ENCODE data around the gene APOA5.

DNA sequence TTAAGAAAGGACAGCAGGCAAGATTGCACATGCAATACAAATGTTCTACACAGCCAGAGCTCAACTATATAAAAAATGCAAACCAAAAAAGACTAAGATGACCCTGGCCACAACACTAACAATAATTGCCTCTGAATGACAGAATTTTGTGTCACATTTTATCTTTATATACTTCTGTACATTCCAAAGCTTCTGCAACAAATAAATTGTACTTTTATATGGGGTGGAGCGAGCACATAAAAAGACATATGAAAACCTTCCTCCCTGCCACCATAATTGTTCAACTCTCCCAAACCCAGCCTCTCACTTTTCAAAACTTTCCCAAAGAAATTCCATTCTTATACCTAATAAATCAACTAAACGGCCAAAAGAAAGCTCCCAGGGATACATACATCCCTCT, 29.5 kb downstream of the APOA5 start:
- TF ChIP-seq CTCF (IDR thresholded peaks at IDR 0.05) = no peak
- no peak for TF ChIP-seq EZH2 (IDR thresholded peaks at IDR 0.05)
- no peak for TF ChIP-seq EZH2phosphoT487 (IDR thresholded peaks at IDR 0.05)

Data from neural progenitor cell (in vitro differentiated cells).